H1 (cell line): ENCODE data around the gene TNFRSF18. TPM values are rescaled to one million over a fixed set of nuclear protein-coding genes. Genes with fewer than 3 reads are reported as not detected.

Experiments
- CTCF ChIA-PET: fragments of 300-600 bp; sonication (Branson Sonifier 250); formaldehyde crosslinking; loops from one replicate; lab custom pipeline; 2021; ENCODE audit not compliant: partially characterized antibody; lab: Charles Lee
- POLR2A ChIA-PET: fragments of 300-600 bp; sonication (Branson Sonifier 250); formaldehyde crosslinking; loops from one replicate; lab custom pipeline; 2021; ENCODE audit warnings: inconsistent platforms; ENCODE audit not compliant: partially characterized antibody; lab: Charles Lee
- DNase-seq, 2 experiments: peaks; one replicate each; pipeline versions ENCODE4 v3.0.0 to v3.0.0-alpha.2; 2010 to 2022; ENCODE audit warnings: low spot score in 2 of 2, low read depth in 1 of 2, mixed read lengths in 1 of 2
- FAIRE-seq: peaks from 2 replicates; lab custom pipeline; 2011; peaks lifted over from hg19 to GRCh38; lab: Jason Lieb, UNC
- H2AFZ ChIP-seq: 2 replicates; pipeline ENCODE4 v1.8.1; 2012; ENCODE audit warnings: low read length, inconsistent platforms
- H2AK5ac ChIP-seq: 2 replicates; pipeline ENCODE4 v1.6.1; 2013; ENCODE audit warnings: low read depth, low read length
- H2BK120ac ChIP-seq: replicated peaks from 2 replicates; pipeline ENCODE3; 2013; ENCODE audit warnings: low read depth, low read length, inconsistent platforms
- H2BK12ac ChIP-seq: 2 replicates; pipeline ENCODE4 v1.6.1; 2013; ENCODE audit warnings: low read depth, low read length
- H2BK15ac ChIP-seq: 2 replicates; pipeline ENCODE4 v1.6.1; 2013; ENCODE audit warnings: low read length
- H2BK20ac ChIP-seq: 2 replicates; pipeline ENCODE4 v1.6.1; 2013; ENCODE audit warnings: low read length
- H2BK5ac ChIP-seq: 2 replicates; pipeline ENCODE4 v1.6.1; 2013; ENCODE audit warnings: low read depth, low read length
- H3K14ac ChIP-seq: 2 replicates; pipeline ENCODE4 v1.6.1; 2013; ENCODE audit warnings: inconsistent platforms; ENCODE audit not compliant: insufficient read length
- H3K18ac ChIP-seq: 2 replicates; pipeline ENCODE4 v1.6.1; 2013; ENCODE audit warnings: low read length; ENCODE audit errors: extremely low read depth
- H3K23ac ChIP-seq: 2 replicates; pipeline ENCODE4 v1.6.1; 2013; ENCODE audit warnings: inconsistent platforms; ENCODE audit not compliant: insufficient read length
- H3K23me2 ChIP-seq: 2 replicates; pipeline ENCODE4 v1.6.1; 2013; ENCODE audit warnings: low read depth, low read length
- H3K27ac ChIP-seq: 2 replicates; pipeline ENCODE4 v1.6.1; 2011; ENCODE audit warnings: low read depth, low read length, inconsistent platforms
- H3K27me3 ChIP-seq, 4 experiments: replicated peaks in 1 of 4; 1 replicate in 1 of 4; 2 replicates in 3 of 4; pipeline versions ENCODE4 v1.6.1 to v1.8.1; 2011 to 2013; ENCODE audit warnings: low read length in 3 of 4, mild to moderate bottlenecking in 3 of 4, inconsistent platforms in 2 of 4, mixed read lengths in 2 of 4, moderate library complexity in 1 of 4; ENCODE audit not compliant: control insufficient read depth in 3 of 4, insufficient read depth in 3 of 4; ENCODE audit errors: extremely low read depth in 1 of 4
- H3K36me3 ChIP-seq, 4 experiments: 2 replicates each; pipeline versions ENCODE4 v1.6.1 to v1.8.1; 2011 to 2013; ENCODE audit warnings: mild to moderate bottlenecking in 4 of 4, low read length in 3 of 4, moderate library complexity in 2 of 4, control low read depth in 1 of 4, inconsistent platforms in 1 of 4; ENCODE audit not compliant: insufficient read depth in 4 of 4, control insufficient read depth in 2 of 4
- H3K4ac ChIP-seq: replicated peaks from 2 replicates; pipeline ENCODE3; 2013; ENCODE audit warnings: low read length, low read depth, mixed read lengths, inconsistent platforms; ENCODE audit not compliant: insufficient read length
- H3K4me1 ChIP-seq, 4 experiments: replicated peaks in 1 of 4; 1 replicate in 1 of 4; 2 replicates in 3 of 4; pipeline versions ENCODE4 v1.6.1 to v1.8.1; 2011 to 2013; ENCODE audit warnings: low read length in 3 of 4, inconsistent platforms in 2 of 4, mixed read lengths in 1 of 4; ENCODE audit not compliant: insufficient read depth in 4 of 4, control insufficient read depth in 3 of 4
- H3K4me2 ChIP-seq, 2 experiments: 2 replicates each; pipeline versions ENCODE4 v1.6.1 to v1.8.1; 2011 to 2013; ENCODE audit warnings: low read depth in 2 of 2, low read length in 2 of 2, control low read depth in 1 of 2, inconsistent platforms in 1 of 2, mild to moderate bottlenecking in 1 of 2; ENCODE audit not compliant: insufficient read depth in 1 of 2
- H3K4me3 ChIP-seq, 4 experiments: fragments of 200-600, 300-600 bp in 1 of 4; sonication (generic), shearing (Covaris generic), sonication (Bioruptor Twin) in 1 of 4; 2 replicates each; pipeline versions ENCODE4 v1.5.1 to v1.8.1; 2011 to 2016; ENCODE audit warnings: low read length in 4 of 4, low read depth in 3 of 4, control low read depth in 2 of 4, inconsistent platforms in 2 of 4, mild to moderate bottlenecking in 2 of 4, mixed read lengths in 1 of 4, moderate library complexity in 1 of 4; ENCODE audit not compliant: insufficient read depth in 2 of 4; ENCODE audit errors: extremely low read depth in 1 of 4
- H3K56ac ChIP-seq: replicated peaks from 2 replicates; pipeline ENCODE3; 2013; ENCODE audit warnings: low read depth, mild to moderate bottlenecking, mixed read lengths, low read length, inconsistent platforms; ENCODE audit not compliant: insufficient read length
- H3K79me1 ChIP-seq: 2 replicates; pipeline ENCODE4 v1.6.1; 2013; ENCODE audit warnings: low read depth, low read length, control low read depth
- H3K79me2 ChIP-seq, 2 experiments: 2 replicates each; pipeline versions ENCODE4 v1.6.1 to v1.8.1; 2012 to 2013; ENCODE audit warnings: low read length in 2 of 2, mild to moderate bottlenecking in 2 of 2, inconsistent platforms in 1 of 2; ENCODE audit not compliant: insufficient read depth in 2 of 2, control insufficient read depth in 1 of 2
- H3K9ac ChIP-seq, 4 experiments: replicated peaks in 1 of 4; 1 replicate in 1 of 4; 2 replicates in 3 of 4; pipeline versions ENCODE4 v1.6.1 to v1.8.1; 2011 to 2013; ENCODE audit warnings: low read depth in 3 of 4, low read length in 3 of 4, control low read depth in 2 of 4, mild to moderate bottlenecking in 2 of 4, moderate library complexity in 2 of 4, inconsistent platforms in 1 of 4; ENCODE audit errors: extremely low read depth in 1 of 4
- H3K9me3 ChIP-seq, 2 experiments: 2 replicates each; pipeline versions ENCODE4 v1.6.1 to v1.8.1; 2012 to 2013; ENCODE audit warnings: mild to moderate bottlenecking in 2 of 2, moderate library complexity in 2 of 2, control low read depth in 1 of 2, inconsistent platforms in 1 of 2, low read depth in 1 of 2, low read length in 1 of 2, mixed read lengths in 1 of 2; ENCODE audit not compliant: insufficient read depth in 2 of 2
- H4K20me1 ChIP-seq, 2 experiments: replicated peaks in 1 of 2; 2 replicates each; pipeline versions ENCODE3 to v1.8.1; 2011 to 2013; ENCODE audit warnings: inconsistent platforms in 2 of 2, low read length in 2 of 2, mild to moderate bottlenecking in 1 of 2; ENCODE audit not compliant: insufficient read depth in 2 of 2, control insufficient read depth in 1 of 2
- H4K5ac ChIP-seq: 2 replicates; pipeline ENCODE4 v1.6.1; 2013; ENCODE audit warnings: low read length, low read depth, mixed read lengths, inconsistent platforms; ENCODE audit not compliant: insufficient read length
- H4K8ac ChIP-seq: 2 replicates; pipeline ENCODE4 v1.8.0; 2013; ENCODE audit warnings: mild to moderate bottlenecking, moderate library complexity, low read length, inconsistent platforms; ENCODE audit not compliant: insufficient read depth; ENCODE audit errors: extremely low read depth
- H4K91ac ChIP-seq: replicated peaks from 2 replicates; pipeline ENCODE3; 2013; ENCODE audit warnings: low read length, mixed read lengths, inconsistent platforms; ENCODE audit not compliant: insufficient read length
- BCL11A ChIP-seq, 2 experiments: IDR thresholded peaks; one replicate each; pipeline ENCODE4 v1.6.1; 2011; ENCODE audit warnings: low read depth in 2 of 2, low read length in 2 of 2, mild to moderate bottlenecking in 2 of 2
- GABPA ChIP-seq: IDR thresholded peaks from 2 replicates; pipeline ENCODE4 v1.6.1; 2011; ENCODE audit warnings: mild to moderate bottlenecking, low read length, moderate library complexity, borderline replicate concordance; ENCODE audit not compliant: insufficient read depth
- MAFK ChIP-seq: IDR thresholded peaks from 2 replicates; pipeline ENCODE4 v1.6.1; 2012; ENCODE audit warnings: low read depth, mild to moderate bottlenecking, improper control_type of control experiment, low read length
- NANOG ChIP-seq: IDR thresholded peaks from 2 replicates; pipeline ENCODE4 v1.6.1; 2011; ENCODE audit warnings: low read length, low read depth, mild to moderate bottlenecking, inconsistent platforms; ENCODE audit not compliant: insufficient read depth, poor library complexity, severe bottlenecking
- RXRA ChIP-seq: IDR thresholded peaks from 2 replicates; pipeline ENCODE4 v1.6.1; 2011; ENCODE audit warnings: low read depth, mild to moderate bottlenecking, low read length, moderate library complexity; ENCODE audit not compliant: insufficient read depth
- SP2 ChIP-seq: IDR thresholded peaks from 2 replicates; pipeline ENCODE4 v1.6.1; 2012; ENCODE audit warnings: mild to moderate bottlenecking, low read length, inconsistent platforms
- WGBS, 2 experiments: shearing (Covaris generic) in 1 of 2; methylation state at CpG; one replicate each; pipeline versions ENCODE4 v1.1.6 to v1.1.7; 2013 to 2015; ENCODE audit warnings: low lambda C conversion rate in 2 of 2, mixed read lengths in 2 of 2, inconsistent platforms in 1 of 2, low coverage in 1 of 2, missing lambda C conversion rate in 1 of 2; ENCODE audit not compliant: insufficient replicate concordance in 2 of 2, insufficient coverage in 1 of 2, insufficient read length in 1 of 2; ENCODE audit errors: extremely low coverage in 1 of 2, missing lambda C conversion rate in 1 of 2; 5-methylcytosine and 5-hydroxymethylcytosine counted together
- polyA plus RNA-seq, 7 experiments: library from polyadenylated mRNA; depleted of rRNA in 3 of 7; stranded (reverse) in 5 of 7; unstranded in 2 of 7; fragments of >200 nt in 5 of 7; fragments of 200-250 nt in 2 of 7; gene quantifications; 1 replicate in 5 of 7; 2 replicates in 1 of 7; 4 replicates in 1 of 7; pipeline versions ENCODE4 v1.2.1 to v1.2.3, GENCODE V29; 2011 to 2013; ENCODE audit warnings: missing spikeins in 2 of 7, mixed read lengths in 2 of 7
- total RNA-seq: library from RNA; stranded (reverse); fragmentation: NEBNext Ultra II Directional; extraction: Animal tissue kit (Norgen Biotek cat#: 25700); gene quantifications from 2 replicates; pipeline ENCODE4 v1.2.1, GENCODE V29; 2021
- TF ChIP-seq, protein P1 (sequence below): IDR thresholded peaks from 2 replicates; pipeline ENCODE4 v1.6.1; 2012; ENCODE audit warnings: inconsistent platforms

Gene TNFRSF18
- total and polyA plus RNA-seq, 2 of the 8 experiments (the other 6 are each of a cell fraction or from before 2014, with no cell fraction given): 1.5 to 2.5 TPM

DNA sequence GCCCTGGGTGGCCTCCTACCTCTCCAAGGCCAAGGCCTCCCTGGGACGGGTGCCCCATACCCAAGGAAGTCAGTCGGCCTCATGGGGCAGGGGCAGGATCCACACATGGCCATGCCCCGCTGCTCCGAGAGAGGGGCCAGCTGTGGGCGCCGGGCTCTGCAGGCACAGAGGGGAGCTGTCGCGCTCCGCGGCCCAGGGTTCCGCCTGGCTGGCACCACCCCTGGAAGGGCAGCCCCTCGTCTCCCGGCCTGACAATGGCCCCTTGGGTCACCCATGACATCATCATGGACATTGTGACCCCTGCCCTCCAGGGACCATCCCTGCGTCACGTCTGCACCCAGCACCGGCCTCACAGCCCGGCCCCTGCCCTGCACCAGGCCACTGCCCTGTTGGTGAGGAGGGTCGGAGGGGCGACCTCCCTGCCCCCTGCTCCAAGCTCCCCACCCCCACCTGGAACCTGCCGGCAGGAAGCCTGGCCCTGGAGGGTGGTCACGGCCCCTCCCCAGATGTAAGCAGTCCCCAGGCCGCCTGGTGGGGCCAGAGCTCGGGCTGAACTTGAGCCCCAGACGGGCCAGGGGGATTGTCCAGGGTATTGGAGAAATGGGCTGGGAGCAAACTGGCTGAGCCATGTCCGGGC lies 26.9 kb downstream of the TNFRSF18 start:
- DNase-seq: no peak
- no peak overlapping the region for H4K5ac ChIP-seq
- H3K9ac ChIP-seq: no peak overlapping the region
- H3K14ac ChIP-seq: no peak overlapping the region
- H3K79me1 ChIP-seq: no peaks in the 10 kb centered on the region
- no peak for FAIRE-seq
- H3K23me2 ChIP-seq: peaks cover 3% of the 10 kb centered on the region; the same call in 1 of the 2 replicates
- no peak overlapping the region for H4K91ac ChIP-seq
- no peak overlapping the region for H3K23ac ChIP-seq
- H3K18ac ChIP-seq: no peak overlapping the region; the same call in 1 of the 2 replicates
- H3K4me3 ChIP-seq: no peak overlapping the region
- no peak overlapping the region for H2AFZ ChIP-seq
- no peaks in the 10 kb centered on the region for H3K79me2 ChIP-seq
- H2BK5ac ChIP-seq: no peak overlapping the region
- no peaks in the 10 kb centered on the region for H3K36me3 ChIP-seq
- peaks cover 0 to 7% of the 10 kb centered on the region in 2 experiments for H4K20me1 ChIP-seq
- no peak for TF ChIP-seq NANOG
- TF ChIP-seq BCL11A (IDR thresholded peaks at IDR 0.05; ENCODE audit: low read depth in 2 of 2, low read length in 2 of 2): no peak
- TF ChIP-seq GABPA: no peak
- no peak for TF ChIP-seq SP2
- TF ChIP-seq MAFK: no peak
- no peak for TF ChIP-seq RXRA
- TF ChIP-seq, protein P1, sequence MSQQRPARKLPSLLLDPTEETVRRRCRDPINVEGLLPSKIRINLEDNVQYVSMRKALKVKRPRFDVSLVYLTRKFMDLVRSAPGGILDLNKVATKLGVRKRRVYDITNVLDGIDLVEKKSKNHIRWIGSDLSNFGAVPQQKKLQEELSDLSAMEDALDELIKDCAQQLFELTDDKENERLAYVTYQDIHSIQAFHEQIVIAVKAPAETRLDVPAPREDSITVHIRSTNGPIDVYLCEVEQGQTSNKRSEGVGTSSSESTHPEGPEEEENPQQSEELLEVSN: no peak
- no peak overlapping the region for H2BK120ac ChIP-seq
- CTCF ChIA-PET: interaction anchor here (0.7 to 2.0 kb wide), 4 partner anchors 15 to 117 kb away, joined by 3 to 5 read pairs (median 4); no protein-coding TSS in a partner anchor
- no peak overlapping the region for H2BK20ac ChIP-seq
- H3K9me3 ChIP-seq: peaks cover 4 to 5% of the 10 kb centered on the region in 2 experiments; a peak in 1 of 4 replicates
- H4K8ac ChIP-seq: no peak overlapping the region
- H2AK5ac ChIP-seq: no peak overlapping the region
- H2BK12ac ChIP-seq: no peak overlapping the region
- peaks cover 0 to 8% (median 6%) of the 10 kb centered on the region in 4 experiments; a peak in 4 of 7 replicates for H3K27me3 ChIP-seq
- H3K27ac ChIP-seq: no peak overlapping the region
- no peak overlapping the region for H3K4me2 ChIP-seq
- no peak overlapping the region for H2BK15ac ChIP-seq
- POLR2A ChIA-PET: no interaction called here
- H3K4me1 ChIP-seq: peaks cover 4 to 11% (median 8%) of the 10 kb centered on the region in 4 experiments
- no peak overlapping the region for H3K56ac ChIP-seq
- 90% methylated on average over 20 of the region's 25 CpGs; no CpG with 5 or more reads in 1 of the 2 experiments for WGBS, 2 experiments
- no peak overlapping the region for H3K4ac ChIP-seq
